Measurements from ENCODE around the gene MYH11.

The MYH11 gene

GRCh38 chr16:15777533-15778203, 79.2 kb downstream of the MYH11 start:
- Histone ChIP-seq H3K27me3 (ENCODE audit: control insufficient read depth in 3 of 3, insufficient read depth in 3 of 3, low read depth in 1 of 3, low read length in 3 of 3) (no peaks in the 10 kb centered on the region), H4K91ac (ENCODE audit: low read depth, low read length, poor library complexity) (no peak overlapping the region), H2BK12ac (ENCODE audit: low read length) (no peak overlapping the region), H3K36me3 (replicated peaks in 1 of 2; ENCODE audit: control insufficient read depth in 2 of 2, insufficient read depth in 2 of 2, low read length in 2 of 2) (no peaks in the 10 kb centered on the region), H3K4me2 (ENCODE audit: insufficient read depth, low read length, poor library complexity, severe bottlenecking) (no peak overlapping the region), H2BK15ac (ENCODE audit: low read length) (no peak overlapping the region), H2AFZ (ENCODE audit: low read length) (no peak overlapping the region), H3K4me1 (ENCODE audit: control insufficient read depth in 2 of 2, insufficient read depth in 1 of 2, low read depth in 1 of 2, low read length in 2 of 2) (no peaks in the 10 kb centered on the region), H2AK5ac (ENCODE audit: low read depth, low read length) (no peak overlapping the region), H3K18ac (ENCODE audit: low read length) (no peak overlapping the region), H3K27ac (replicated peaks; ENCODE audit: low read length) (no peak overlapping the region), H3K79me1 (ENCODE audit: low read depth, low read length) (no peaks in the 10 kb centered on the region), H4K8ac (ENCODE audit: low read depth, low read length) (no peak overlapping the region), H3K9ac (ENCODE audit: low read depth, low read length, poor library complexity) (no peak overlapping the region), H3K23ac (ENCODE audit: low read depth, low read length, poor library complexity) (no peak overlapping the region), H3K14ac (ENCODE audit: low read length) (no peak overlapping the region), H3K4me3 (ENCODE audit: low read length in 2 of 2) (no peak overlapping the region), H2BK120ac (ENCODE audit: low read depth, low read length) (no peak overlapping the region), H2BK5ac (ENCODE audit: low read length) (no peak overlapping the region), H3K4ac (ENCODE audit: low read length) (no peak overlapping the region), H3K9me3 (replicated peaks in 1 of 2; ENCODE audit: control insufficient read depth in 2 of 2, insufficient read depth in 1 of 2, low read depth in 1 of 2, low read length in 2 of 2) (no peaks in the 10 kb centered on the region)
- peak; percentile 35 for DNase-seq (ENCODE audit: low spot score)
- WGBS, 2 donors (ENCODE audit: extremely low coverage in 2 of 2, insufficient read length in 2 of 2, insufficient replicate concordance in 1 of 2) = no CpG with 5 or more reads among the region's 11 CpGs

- no peak overlapping the region for H3K23ac ChIP-seq (ENCODE audit: low read depth, low read length, poor library complexity)
- H3K9me3 ChIP-seq (replicated peaks in 1 of 2; ENCODE audit: control insufficient read depth in 2 of 2, insufficient read depth in 1 of 2, low read depth in 1 of 2, low read length in 2 of 2) = no peaks in the 10 kb centered on the region
- no peak overlapping the region for H3K14ac ChIP-seq (ENCODE audit: low read length)
- DNase-seq (ENCODE audit: low spot score) = no peak
- no CpG with 5 or more reads among the region's 10 CpGs for WGBS, 2 donors (ENCODE audit: extremely low coverage in 2 of 2, insufficient read length in 2 of 2, insufficient replicate concordance in 1 of 2)
- H3K79me1 ChIP-seq (ENCODE audit: low read depth, low read length) = no peaks in the 10 kb centered on the region
- no peaks in the 10 kb centered on the region for H3K4me1 ChIP-seq (ENCODE audit: control insufficient read depth in 2 of 2, insufficient read depth in 1 of 2, low read depth in 1 of 2, low read length in 2 of 2)
- H3K4me3 ChIP-seq (ENCODE audit: low read length in 2 of 2) = no peak overlapping the region
- H3K36me3 ChIP-seq (replicated peaks in 1 of 2; ENCODE audit: control insufficient read depth in 2 of 2, insufficient read depth in 2 of 2, low read length in 2 of 2) = no peaks in the 10 kb centered on the region
- H3K4ac ChIP-seq (ENCODE audit: low read length) = no peak overlapping the region
- no peak overlapping the region for H2BK12ac ChIP-seq (ENCODE audit: low read length)
- H2AK5ac ChIP-seq (ENCODE audit: low read depth, low read length) = no peak overlapping the region
- H3K27me3 ChIP-seq (ENCODE audit: control insufficient read depth in 3 of 3, insufficient read depth in 3 of 3, low read depth in 1 of 3, low read length in 3 of 3) = no peaks in the 10 kb centered on the region
- no peak overlapping the region for H4K91ac ChIP-seq (ENCODE audit: low read depth, low read length, poor library complexity)
- no peak overlapping the region for H2BK15ac ChIP-seq (ENCODE audit: low read length)
- no peak overlapping the region for H3K18ac ChIP-seq (ENCODE audit: low read length)
- no peak overlapping the region for H3K27ac ChIP-seq (replicated peaks; ENCODE audit: low read length)
- no peak overlapping the region for H2BK120ac ChIP-seq (ENCODE audit: low read depth, low read length)
- H2AFZ ChIP-seq (ENCODE audit: low read length) = no peak overlapping the region
- H4K8ac ChIP-seq (ENCODE audit: low read depth, low read length) = no peak overlapping the region
- no peak overlapping the region for H2BK5ac ChIP-seq (ENCODE audit: low read length)
- H3K9ac ChIP-seq (ENCODE audit: low read depth, low read length, poor library complexity) = no peak overlapping the region
- no peak overlapping the region for H3K4me2 ChIP-seq (ENCODE audit: insufficient read depth, low read length, poor library complexity, severe bottlenecking)
These were observed 80.3 kb downstream of the MYH11 start for GRCh38 chr16:15776572-15776971.

GRCh38 chr16:15775663-15776304, 81.0 kb downstream of the MYH11 start:
- Histone ChIP-seq H3K4ac (ENCODE audit: low read length) (no peak overlapping the region), H2BK15ac (ENCODE audit: low read length) (no peak overlapping the region), H2BK5ac (ENCODE audit: low read length) (no peak overlapping the region), H3K79me1 (ENCODE audit: low read depth, low read length) (no peaks in the 10 kb centered on the region), H4K91ac (ENCODE audit: low read depth, low read length, poor library complexity) (no peak overlapping the region), H3K23ac (ENCODE audit: low read depth, low read length, poor library complexity) (no peak overlapping the region), H3K14ac (ENCODE audit: low read length) (no peak overlapping the region), H3K4me1 (ENCODE audit: control insufficient read depth in 2 of 2, insufficient read depth in 1 of 2, low read depth in 1 of 2, low read length in 2 of 2) (no peaks in the 10 kb centered on the region), H3K9me3 (replicated peaks in 1 of 2; ENCODE audit: control insufficient read depth in 2 of 2, insufficient read depth in 1 of 2, low read depth in 1 of 2, low read length in 2 of 2) (no peaks in the 10 kb centered on the region), H3K36me3 (replicated peaks in 1 of 2; ENCODE audit: control insufficient read depth in 2 of 2, insufficient read depth in 2 of 2, low read length in 2 of 2) (no peaks in the 10 kb centered on the region), H2BK120ac (ENCODE audit: low read depth, low read length) (no peak overlapping the region), H3K27ac (replicated peaks; ENCODE audit: low read length) (no peak overlapping the region), H3K9ac (ENCODE audit: low read depth, low read length, poor library complexity) (no peak overlapping the region), H3K18ac (ENCODE audit: low read length) (no peak overlapping the region), H2AK5ac (ENCODE audit: low read depth, low read length) (no peak overlapping the region), H2BK12ac (ENCODE audit: low read length) (no peak overlapping the region), H3K4me3 (ENCODE audit: low read length in 2 of 2) (no peak overlapping the region), H4K8ac (ENCODE audit: low read depth, low read length) (no peak overlapping the region), H3K4me2 (ENCODE audit: insufficient read depth, low read length, poor library complexity, severe bottlenecking) (no peak overlapping the region), H2AFZ (ENCODE audit: low read length) (no peak overlapping the region), H3K27me3 (ENCODE audit: control insufficient read depth in 3 of 3, insufficient read depth in 3 of 3, low read depth in 1 of 3, low read length in 3 of 3) (no peaks in the 10 kb centered on the region)
- WGBS, 2 donors (ENCODE audit: extremely low coverage in 2 of 2, insufficient read length in 2 of 2, insufficient replicate concordance in 1 of 2) = no CpG with 5 or more reads among the region's 7 CpGs
- DNase-seq (ENCODE audit: low spot score) = no peak

GRCh38 chr16:15775209-15775608, 81.6 kb downstream of the MYH11 start:
- no peaks in the 10 kb centered on the region for H3K9me3 ChIP-seq (replicated peaks in 1 of 2; ENCODE audit: control insufficient read depth in 2 of 2, insufficient read depth in 1 of 2, low read depth in 1 of 2, low read length in 2 of 2)
- H2BK5ac ChIP-seq (ENCODE audit: low read length) = no peak overlapping the region
- H2AFZ ChIP-seq (ENCODE audit: low read length) = no peak overlapping the region
- no peak overlapping the region for H2BK120ac ChIP-seq (ENCODE audit: low read depth, low read length)
- H3K18ac ChIP-seq (ENCODE audit: low read length) = no peak overlapping the region
- no peaks in the 10 kb centered on the region for H3K36me3 ChIP-seq (replicated peaks in 1 of 2; ENCODE audit: control insufficient read depth in 2 of 2, insufficient read depth in 2 of 2, low read length in 2 of 2)
- H3K4me3 ChIP-seq (ENCODE audit: low read length in 2 of 2) = no peak overlapping the region
- H4K8ac ChIP-seq (ENCODE audit: low read depth, low read length) = no peak overlapping the region
- H3K27ac ChIP-seq (replicated peaks; ENCODE audit: low read length) = no peak overlapping the region
- H2AK5ac ChIP-seq (ENCODE audit: low read depth, low read length) = no peak overlapping the region
- no peak overlapping the region for H2BK12ac ChIP-seq (ENCODE audit: low read length)
- H3K9ac ChIP-seq (ENCODE audit: low read depth, low read length, poor library complexity) = no peak overlapping the region
- no peaks in the 10 kb centered on the region for H3K79me1 ChIP-seq (ENCODE audit: low read depth, low read length)
- no peak overlapping the region for H3K4ac ChIP-seq (ENCODE audit: low read length)
- H3K27me3 ChIP-seq (ENCODE audit: control insufficient read depth in 3 of 3, insufficient read depth in 3 of 3, low read depth in 1 of 3, low read length in 3 of 3) = peaks cover 0 to 3% (median 0%) of the 10 kb centered on the region in 3 experiments
- no peak for DNase-seq (ENCODE audit: low spot score)
- no peaks in the 10 kb centered on the region for H3K4me1 ChIP-seq (ENCODE audit: control insufficient read depth in 2 of 2, insufficient read depth in 1 of 2, low read depth in 1 of 2, low read length in 2 of 2)
- no peak overlapping the region for H4K91ac ChIP-seq (ENCODE audit: low read depth, low read length, poor library complexity)
- no peak overlapping the region for H2BK15ac ChIP-seq (ENCODE audit: low read length)
- no peak overlapping the region for H3K23ac ChIP-seq (ENCODE audit: low read depth, low read length, poor library complexity)
- H3K14ac ChIP-seq (ENCODE audit: low read length) = no peak overlapping the region
- no peak overlapping the region for H3K4me2 ChIP-seq (ENCODE audit: insufficient read depth, low read length, poor library complexity, severe bottlenecking)
